Naive thymus-derived CD4-positive, alpha-beta T cell (primary cell): Measurements from ENCODE around the gene RPL19. TPM values are rescaled to one million over a fixed set of nuclear protein-coding genes. Genes with fewer than 3 reads are reported as not detected.

Source experiments
- ATAC-seq: fragments of 150-1000 bp; cut with Tn5 transposase; 2 replicates; pipeline ENCODE4 v1.10.0; 2021; ENCODE audit warnings: mild to moderate bottlenecking, moderate library complexity
- CTCF ChIA-PET: fragments of 350-600 bp; sonication (Branson Sonifier 250); formaldehyde crosslinking; loops from one replicate; lab custom pipeline; 2021; ENCODE audit warnings: antibody characterized with exemption; lab: Charles Lee
- POLR2A ChIA-PET: fragments of 350-600 bp; sonication (Branson Sonifier 250); formaldehyde crosslinking; loops from one replicate; lab custom pipeline; 2021; ENCODE audit warnings: antibody characterized with exemption, inconsistent platforms; lab: Charles Lee
- DNase-seq, 9 donors: peaks; one replicate each; pipeline versions ENCODE4 v3.0.0 to v3.0.0-alpha.2; 2020 to 2022; ENCODE audit warnings: mixed read lengths in 1 of 9
- H3K27ac ChIP-seq: one replicate; pipeline ENCODE4 v1.7.0; 2013; ENCODE audit warnings: mild to moderate bottlenecking, low read depth, low read length, moderate library complexity
- H3K27me3 ChIP-seq, 2 donors: one replicate each; pipeline ENCODE4 v1.7.0; 2013; ENCODE audit warnings: low read length in 2 of 2, mild to moderate bottlenecking in 2 of 2, moderate library complexity in 2 of 2; ENCODE audit not compliant: control insufficient read depth in 2 of 2, insufficient read depth in 2 of 2
- H3K36me3 ChIP-seq, 3 experiments: 1 replicate in 2 of 3; 2 replicates in 1 of 3; pipeline ENCODE4 v1.7.0; 2013; ENCODE audit warnings: low read length in 3 of 3, mild to moderate bottlenecking in 3 of 3, moderate library complexity in 1 of 3; ENCODE audit not compliant: insufficient read depth in 3 of 3, control insufficient read depth in 2 of 3
- H3K4me1 ChIP-seq, 2 donors: one replicate each; pipeline ENCODE4 v1.7.0; 2013; ENCODE audit warnings: low read length in 2 of 2, mild to moderate bottlenecking in 2 of 2, moderate library complexity in 1 of 2; ENCODE audit not compliant: control insufficient read depth in 2 of 2, insufficient read depth in 2 of 2
- H3K4me3 ChIP-seq: 2 replicates; pipeline ENCODE4 v1.7.0; 2013; ENCODE audit warnings: mild to moderate bottlenecking, low read length
- H3K9me3 ChIP-seq, 3 experiments: 1 replicate in 2 of 3; 2 replicates in 1 of 3; pipeline ENCODE4 v1.7.0; 2013; ENCODE audit warnings: low read length in 3 of 3; ENCODE audit not compliant: control insufficient read depth in 2 of 3
- H3K27ac Mint-ChIP-seq, 9 donors: one replicate each; pipeline ENCODE4 v1.8.0; 2020 to 2022; ENCODE audit warnings: mixed read lengths in 9 of 9, mild to moderate bottlenecking in 8 of 9, moderate library complexity in 5 of 9, inconsistent platforms in 2 of 9
- H3K27me3 Mint-ChIP-seq, 5 donors: one replicate each; pipeline ENCODE4 v1.8.0; 2021 to 2022; ENCODE audit warnings: mixed read lengths in 5 of 5, mild to moderate bottlenecking in 1 of 5
- H3K36me3 Mint-ChIP-seq, 5 donors: one replicate each; pipeline ENCODE4 v1.8.0; 2020 to 2022; ENCODE audit warnings: mixed read lengths in 5 of 5, mild to moderate bottlenecking in 3 of 5, inconsistent platforms in 1 of 5
- H3K4me1 Mint-ChIP-seq, 7 donors: one replicate each; pipeline ENCODE4 v1.8.0; 2020 to 2022; ENCODE audit warnings: mixed read lengths in 7 of 7, mild to moderate bottlenecking in 3 of 7, inconsistent platforms in 1 of 7
- H3K4me3 Mint-ChIP-seq, 10 donors: one replicate each; pipeline ENCODE4 v1.8.0; 2020 to 2022; ENCODE audit warnings: mild to moderate bottlenecking in 10 of 10, mixed read lengths in 10 of 10, moderate library complexity in 6 of 10, inconsistent platforms in 2 of 10
- H3K9me3 Mint-ChIP-seq, 11 donors: one replicate each; pipeline ENCODE4 v1.8.0; 2020 to 2022; ENCODE audit warnings: mixed read lengths in 11 of 11, mild to moderate bottlenecking in 4 of 11, inconsistent platforms in 1 of 11, moderate library complexity in 1 of 11
- intact Hi-C, 2 donors: fragments of 100-400 bp; cut with micrococcal nuclease; formaldehyde crosslinking; loops; one replicate each; pipeline ENCODE4 v1.15.1; 2023
- polyA plus RNA-seq, 2 donors: library from polyadenylated mRNA; unstranded; fragments of 300-500 nt; fragmentation: Illumina TruSeq; gene quantifications; one replicate each; pipeline ENCODE4 v1.2.3, GENCODE V29; 2021
- total RNA-seq, 6 experiments: library from RNA in 5 of 6; stranded (reverse) in 5 of 6; gene quantifications; 1 replicate in 5 of 6; 2 replicates in 1 of 6; pipeline ENCODE4 v1.2.3 and lab custom pipeline; 2021 to 2026

The RPL19 gene
- total and polyA plus RNA-seq, 7 experiments from 2014 or later: 1,932 to 4,957 (median 3,802) TPM

GRCh38 chr17:39153599-39154051 is 46.5 kb upstream of the RPL19 start:
- peaks cover 0 to 21% (median 0%) of the 10 kb centered on the region in 11 donors for H3K9me3 Mint-ChIP-seq
- H3K4me3 ChIP-seq: peak overlapping the region; percentile 91
- CTCF ChIA-PET: interaction anchor here (0.6 to 6.4 kb wide), 39 partner anchors 11 to 300 kb away, joined by 3 to 124 read pairs (median 7); partner anchors contain the start of genes ARL5C, LASP1 and RPL23
- H3K27ac Mint-ChIP-seq: peak overlapping the region; percentile 92 to 100 (median 98)
- H3K4me3 Mint-ChIP-seq: peak overlapping the region; percentile 93 to 100 (median 98)
- peak; percentile 74 for ATAC-seq
- POLR2A ChIA-PET: interaction anchor here (0.6 to 4.6 kb wide), 31 partner anchors 9 to 300 kb away, joined by 3 to 43 read pairs (median 7); partner anchors contain the start of genes ARL5C, FBXO47, LASP1 and LASP1NB
- peak overlapping the region; percentile 61 for H3K27ac ChIP-seq
- peaks cover 10 to 26% of the 10 kb centered on the region in 2 donors for H3K4me1 ChIP-seq
- intact Hi-C loops: loop anchor here (1.0 to 10.0 kb wide), 23 partner anchors 11 to 479 kb away; partner anchors contain the start of genes CDK12 (in 1 of the 2), CWC25 (in 1 of the 2), EPOP (in 1 of the 2) and FBXO47 (in 1 of the 2)
- peaks cover 29 to 51% (median 38%) of the 10 kb centered on the region in 7 donors for H3K4me1 Mint-ChIP-seq
- DNase-seq: peak; percentile 87 to 96 (median 91)
- H3K27me3 Mint-ChIP-seq: peaks cover 0 to 54% (median 4%) of the 10 kb centered on the region in 5 donors
- peaks cover 0 to 8% (median 0%) of the 10 kb centered on the region in 3 experiments for H3K36me3 ChIP-seq
- H3K27me3 ChIP-seq: no peaks in the 10 kb centered on the region
- no peaks in the 10 kb centered on the region for H3K9me3 ChIP-seq
- H3K36me3 Mint-ChIP-seq: peaks cover 0 to 16% (median 0%) of the 10 kb centered on the region in 5 donors

GRCh38 chr17:39155654-39156053 is 44.4 kb upstream of the RPL19 start:
- Mint-ChIP-seq H3K36me3 (peaks cover 0 to 16% (median 0%) of the 10 kb centered on the region in 5 donors), H3K4me1 (peaks cover 9 to 33% (median 22%) of the 10 kb centered on the region in 7 donors), H3K27ac (peak overlapping the region in 3 of 9 donors; percentile 17 to 99 (median 59)), H3K27me3 (peaks cover 0 to 39% (median 0%) of the 10 kb centered on the region in 5 donors), H3K9me3 (peaks cover 0 to 21% (median 0%) of the 10 kb centered on the region in 11 donors), H3K4me3 (peak overlapping the region in 2 of 10 donors; percentile 13 to 20)
- POLR2A ChIA-PET: interaction anchor here (1.5 kb wide), 1 partner anchor 10 kb away, joined by 4 read pairs; the partner anchor contains the start of gene ARL5C
- ATAC-seq (no peak), DNase-seq (no peak)
- H3K36me3 ChIP-seq: peaks cover 0 to 8% (median 0%) of the 10 kb centered on the region in 3 experiments
- no peak overlapping the region for H3K27ac ChIP-seq
- peaks cover 10 to 11% of the 10 kb centered on the region in 2 donors for H3K4me1 ChIP-seq
- H3K4me3 ChIP-seq: no peak overlapping the region
- H3K27me3 ChIP-seq: no peaks in the 10 kb centered on the region
- CTCF ChIA-PET: interaction anchor here (0.8 to 1.2 kb wide), 2 partner anchors 9 to 86 kb away, joined by 3 read pairs; no protein-coding TSS in a partner anchor
- intact Hi-C loops: loop anchor here in 1 of 2 donors (2.0 to 10.0 kb wide), 2 partner anchors 43 to 481 kb away; partner anchors contain the start of gene EPOP
- no peaks in the 10 kb centered on the region for H3K9me3 ChIP-seq

GRCh38 chr17:39156491-39156890 is 43.6 kb upstream of the RPL19 start:
- peaks cover 0 to 35% (median 0%) of the 10 kb centered on the region in 5 donors for H3K27me3 Mint-ChIP-seq
- H3K9me3 Mint-ChIP-seq: peaks cover 0 to 21% (median 0%) of the 10 kb centered on the region in 11 donors
- peaks cover 0 to 16% (median 0%) of the 10 kb centered on the region in 5 donors for H3K36me3 Mint-ChIP-seq
- DNase-seq (no peak), ATAC-seq (no peak)
- no peak overlapping the region for H3K27ac ChIP-seq
- intact Hi-C loops: loop anchor here in 1 of 2 donors (10.0 kb wide), 1 partner anchor 482 kb away; the partner anchor contains the start of gene EPOP
- H3K27me3 ChIP-seq: no peaks in the 10 kb centered on the region
- peak overlapping the region in 1 of 10 donors; percentile 40 for H3K4me3 Mint-ChIP-seq
- no peaks in the 10 kb centered on the region for H3K9me3 ChIP-seq
- CTCF ChIA-PET: interaction anchor here (0.7 to 1.2 kb wide), 3 partner anchors 8 to 85 kb away, joined by 3 to 4 read pairs (median 3); no protein-coding TSS in a partner anchor
- H3K36me3 ChIP-seq: peaks cover 0 to 8% (median 0%) of the 10 kb centered on the region in 3 experiments
- H3K4me1 ChIP-seq: peaks cover 6 to 10% of the 10 kb centered on the region in 2 donors
- H3K4me1 Mint-ChIP-seq: peaks cover 5 to 33% (median 18%) of the 10 kb centered on the region in 7 donors
- peak overlapping the region in 4 of 9 donors; percentile 8 to 70 (median 38) for H3K27ac Mint-ChIP-seq
- POLR2A ChIA-PET: interaction anchor here (1.5 kb wide), 1 partner anchor 9 kb away, joined by 4 read pairs; the partner anchor contains the start of gene ARL5C
- H3K4me3 ChIP-seq: no peak overlapping the region

- H3K4me3 ChIP-seq: no peak overlapping the region
- H3K27me3 ChIP-seq: no peaks in the 10 kb centered on the region
- Mint-ChIP-seq H3K27me3 (peaks cover 0 to 22% (median 0%) of the 10 kb centered on the region in 5 donors), H3K9me3 (peaks cover 0 to 13% (median 0%) of the 10 kb centered on the region in 11 donors), H3K27ac (no peak overlapping the region), H3K36me3 (peaks cover 0 to 8% (median 0%) of the 10 kb centered on the region in 5 donors), H3K4me3 (no peak overlapping the region), H3K4me1 (peaks cover 0 to 14% (median 9%) of the 10 kb centered on the region in 7 donors)
- no peak for DNase-seq
- H3K9me3 ChIP-seq: no peaks in the 10 kb centered on the region
- intact Hi-C loops: loop anchor here in 1 of 2 donors (10.0 kb wide), 1 partner anchor 484 kb away; the partner anchor contains the start of gene EPOP
- no peak for ATAC-seq
- no peak overlapping the region for H3K27ac ChIP-seq
- CTCF ChIA-PET: no interaction called here
- POLR2A ChIA-PET: no interaction called here
- H3K36me3 ChIP-seq: peaks cover 0 to 4% (median 0%) of the 10 kb centered on the region in 3 experiments
- H3K4me1 ChIP-seq: no peaks in the 10 kb centered on the region
Measured at GRCh38 chr17:39158623-39159022, 41.5 kb upstream of the RPL19 start.

- Histone ChIP-seq H3K9me3 (no peaks in the 10 kb centered on the region), H3K27me3 (no peaks in the 10 kb centered on the region), H3K36me3 (no peaks in the 10 kb centered on the region), H3K27ac (no peak overlapping the region), H3K4me3 (no peak overlapping the region), H3K4me1 (peaks cover under 1 to 4% of the 10 kb centered on the region in 2 donors)
- Mint-ChIP-seq H3K36me3 (no peaks in the 10 kb centered on the region), H3K27me3 (peaks cover 0 to 37% (median 17%) of the 10 kb centered on the region in 5 donors), H3K4me1 (peaks cover 15 to 26% (median 20%) of the 10 kb centered on the region in 7 donors), H3K9me3 (no peaks in the 10 kb centered on the region), H3K27ac (no peak overlapping the region), H3K4me3 (no peak overlapping the region)
- POLR2A ChIA-PET: no interaction called here
- DNase-seq (no peak), ATAC-seq (no peak)
- intact Hi-C loops: loop anchor here in 1 of 2 donors (10.0 kb wide), 1 partner anchor 73 kb away; no protein-coding TSS in a partner anchor
- CTCF ChIA-PET: interaction anchor here (0.7 to 4.8 kb wide), 3 partner anchors 12 to 190 kb away, joined by 3 to 38 read pairs (median 3); no protein-coding TSS in a partner anchor
Measured at GRCh38 chr17:39161962-39162361, 38.1 kb upstream of the RPL19 start.

- intact Hi-C loops: loop anchor here (1.0 to 10.0 kb wide), 6 partner anchors 10 to 70 kb away; partner anchors contain the start of gene CACNB1 (in 1 of the 2)
- CTCF ChIA-PET: interaction anchor here (0.7 to 4.8 kb wide), 27 partner anchors 9 to 271 kb away, joined by 3 to 38 read pairs (median 3); partner anchors contain the start of genes PLXDC1 and RPL19
- DNase-seq: peak; percentile 41 to 79 (median 72)
- H3K27me3 ChIP-seq: no peaks in the 10 kb centered on the region
- peaks cover 8 to 15% of the 10 kb centered on the region in 2 donors for H3K4me1 ChIP-seq
- peaks cover 0 to 4% (median 0%) of the 10 kb centered on the region in 11 donors for H3K9me3 Mint-ChIP-seq
- peak overlapping the region; percentile 81 for H3K4me3 ChIP-seq
- H3K4me3 Mint-ChIP-seq: peak overlapping the region; percentile 88 to 98 (median 92)
- H3K27ac Mint-ChIP-seq: peak overlapping the region in 6 of 9 donors; percentile 12 to 71 (median 56)
- H3K4me1 Mint-ChIP-seq: peaks cover 22 to 34% (median 29%) of the 10 kb centered on the region in 7 donors
- no peaks in the 10 kb centered on the region for H3K36me3 ChIP-seq
- H3K9me3 ChIP-seq: no peaks in the 10 kb centered on the region
- peaks cover 0 to 1% (median 0%) of the 10 kb centered on the region in 5 donors for H3K36me3 Mint-ChIP-seq
- H3K27me3 Mint-ChIP-seq: peaks cover 0 to 42% (median 22%) of the 10 kb centered on the region in 5 donors
- H3K27ac ChIP-seq: peak overlapping the region; percentile 51
- POLR2A ChIA-PET: interaction anchor here (0.6 to 1.9 kb wide), 8 partner anchors 8 to 311 kb away, joined by 3 to 17 read pairs (median 4); partner anchors contain the start of genes RPL19 and RPL23
- ATAC-seq: peak; percentile 89
Measured at GRCh38 chr17:39164675-39165143, 35.4 kb upstream of the RPL19 start.
